Loucy (cell line): Measurements from ENCODE around the gene POLR3B.

Experiments used
- CTCF ChIP-seq: fragments of 200-600 bp; sonication (generic); conservative IDR thresholded peaks from 2 replicates; pipeline ENCODE4 v1.5.1; 2014; ENCODE audit warnings: mild to moderate bottlenecking, antibody characterized with exemption, low read length
- EZH2phosphoT487 ChIP-seq: fragments of 200-600 bp; IDR thresholded peaks from 2 replicates; pipeline ENCODE4 v1.6.1; 2018; ENCODE audit warnings: antibody characterized with exemption, mild to moderate bottlenecking, moderate library complexity, borderline replicate concordance

- no peak for TF ChIP-seq CTCF
- TF ChIP-seq EZH2phosphoT487, result no peak
These were observed 70.4 kb downstream of the POLR3B start for GRCh38 chr12:106427917-106428316.
